Astrocyte (in vitro differentiated cells and primary cell): Measurements from ENCODE around the gene ZEB2. TPM values are rescaled to one million over a fixed set of nuclear protein-coding genes. Genes with fewer than 3 reads are reported as not detected.

Experiments used
- DNase-seq: peaks from one replicate; pipeline ENCODE4 v3.0.0-alpha.2; 2010; ENCODE audit warnings: low read depth
- FAIRE-seq: peaks from 2 replicates; lab custom pipeline; 2011; peaks lifted over from hg19 to GRCh38; lab: Jason Lieb, UNC
- H2AFZ ChIP-seq: 2 replicates; pipeline ENCODE4 v1.6.0; 2012; ENCODE audit warnings: low read depth, low read length, inconsistent platforms
- H3K27ac ChIP-seq: 2 replicates; pipeline ENCODE4 v1.5.1; 2011; ENCODE audit warnings: low read depth, low read length, inconsistent platforms
- H3K27me3 ChIP-seq: 2 replicates; pipeline ENCODE4 v1.6.0; 2011; ENCODE audit warnings: low read length, inconsistent platforms; ENCODE audit not compliant: insufficient read depth
- H3K36me3 ChIP-seq: 2 replicates; pipeline ENCODE4 v1.5.1; 2011; ENCODE audit warnings: low read length, inconsistent platforms; ENCODE audit not compliant: insufficient read depth
- H3K4me1 ChIP-seq: 2 replicates; pipeline ENCODE4 v1.5.1; 2011; ENCODE audit warnings: low read length, inconsistent platforms; ENCODE audit not compliant: insufficient read depth
- H3K4me2 ChIP-seq: 2 replicates; pipeline ENCODE4 v1.6.0; 2012; ENCODE audit warnings: low read length, inconsistent platforms
- H3K4me3 ChIP-seq: 2 replicates; pipeline ENCODE4 v1.5.1; 2011; ENCODE audit warnings: low read depth, mild to moderate bottlenecking, low read length, inconsistent platforms; ENCODE audit not compliant: insufficient read depth
- H3K79me2 ChIP-seq: 2 replicates; pipeline ENCODE4 v1.6.0; 2012; ENCODE audit warnings: mild to moderate bottlenecking, low read length, inconsistent platforms; ENCODE audit not compliant: insufficient read depth
- H3K9ac ChIP-seq: 2 replicates; pipeline ENCODE4 v1.6.0; 2012; ENCODE audit warnings: mild to moderate bottlenecking, low read length, inconsistent platforms
- H3K9me3 ChIP-seq: 2 replicates; pipeline ENCODE4 v1.5.1; 2012; ENCODE audit warnings: low read depth, mild to moderate bottlenecking, low read length, inconsistent platforms; ENCODE audit not compliant: insufficient read depth
- H4K20me1 ChIP-seq: 2 replicates; pipeline ENCODE4 v1.6.0; 2012; ENCODE audit warnings: low read length, inconsistent platforms; ENCODE audit not compliant: insufficient read depth
- H3K27ac Mint-ChIP-seq: one replicate; pipeline ENCODE4 v1.8.0; 2021; ENCODE audit warnings: mild to moderate bottlenecking, mixed read lengths; ENCODE audit not compliant: unreplicated experiment
- H3K27me3 Mint-ChIP-seq: one replicate; pipeline ENCODE4 v1.8.0; 2021; ENCODE audit warnings: low read depth, mixed read lengths; ENCODE audit not compliant: unreplicated experiment
- H3K36me3 Mint-ChIP-seq: one replicate; pipeline ENCODE4 v1.8.0; 2021; ENCODE audit warnings: low read depth, mixed read lengths; ENCODE audit not compliant: unreplicated experiment
- H3K4me1 Mint-ChIP-seq: one replicate; pipeline ENCODE4 v1.8.0; 2021; ENCODE audit warnings: low read depth, mixed read lengths; ENCODE audit not compliant: unreplicated experiment
- H3K4me3 Mint-ChIP-seq: one replicate; pipeline ENCODE4 v1.8.0; 2021; ENCODE audit warnings: mild to moderate bottlenecking, moderate library complexity, mixed read lengths; ENCODE audit not compliant: unreplicated experiment
- H3K9me3 Mint-ChIP-seq: one replicate; pipeline ENCODE4 v1.8.0; 2021; ENCODE audit warnings: mild to moderate bottlenecking, mixed read lengths; ENCODE audit not compliant: unreplicated experiment
- EZH2 ChIP-seq: IDR thresholded peaks from 2 replicates; pipeline ENCODE4 v1.6.1; 2012; ENCODE audit warnings: mild to moderate bottlenecking, low read length, inconsistent platforms; ENCODE audit not compliant: insufficient read depth
- total RNA-seq: library from RNA; stranded (reverse); gene quantifications from 2 replicates; pipeline ENCODE4 v1.2.1, GENCODE V29; 2021
- TF ChIP-seq, protein P1 (sequence below): IDR thresholded peaks from 2 replicates; pipeline ENCODE4 v1.5.1; 2011; ENCODE audit warnings: low read depth, mild to moderate bottlenecking, inconsistent platforms, low read length, moderate library complexity; ENCODE audit not compliant: insufficient read depth

Gene ZEB2
- total RNA-seq, 1 donor from 2014 or later = 84.9 TPM

DNA sequence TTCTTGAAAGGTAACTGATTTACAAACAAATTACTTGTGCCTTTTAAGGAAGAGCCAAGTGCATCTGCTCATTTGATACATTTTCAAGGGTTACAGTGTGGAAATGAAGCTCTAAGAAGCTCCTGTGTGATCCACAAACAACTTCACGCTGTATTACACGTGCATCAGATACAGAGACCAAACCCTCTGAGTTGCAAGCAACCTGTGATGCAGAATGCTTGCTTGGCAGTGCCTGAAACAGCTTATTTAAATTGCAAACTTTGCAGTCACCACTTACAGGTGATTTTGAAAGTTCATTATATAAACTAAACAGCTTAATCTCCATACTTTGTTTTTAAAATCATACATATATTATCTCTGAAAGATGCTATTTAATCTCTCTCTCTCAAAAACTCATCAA, 50.1 kb downstream of the ZEB2 start:
- H3K4me3 Mint-ChIP-seq = no peak overlapping the region
- H3K9me3 ChIP-seq = no peaks in the 10 kb centered on the region
- H3K4me1 ChIP-seq = no peaks in the 10 kb centered on the region
- peaks cover 34% of the 10 kb centered on the region for H3K4me1 Mint-ChIP-seq
- H2AFZ ChIP-seq = no peak overlapping the region
- no peak overlapping the region for H3K27ac ChIP-seq
- no peak for FAIRE-seq
- H3K27me3 ChIP-seq = no peaks in the 10 kb centered on the region
- H3K4me3 ChIP-seq = no peak overlapping the region
- H3K27me3 Mint-ChIP-seq = no peaks in the 10 kb centered on the region
- peaks cover 19% of the 10 kb centered on the region for H4K20me1 ChIP-seq
- TF ChIP-seq, protein P1, sequence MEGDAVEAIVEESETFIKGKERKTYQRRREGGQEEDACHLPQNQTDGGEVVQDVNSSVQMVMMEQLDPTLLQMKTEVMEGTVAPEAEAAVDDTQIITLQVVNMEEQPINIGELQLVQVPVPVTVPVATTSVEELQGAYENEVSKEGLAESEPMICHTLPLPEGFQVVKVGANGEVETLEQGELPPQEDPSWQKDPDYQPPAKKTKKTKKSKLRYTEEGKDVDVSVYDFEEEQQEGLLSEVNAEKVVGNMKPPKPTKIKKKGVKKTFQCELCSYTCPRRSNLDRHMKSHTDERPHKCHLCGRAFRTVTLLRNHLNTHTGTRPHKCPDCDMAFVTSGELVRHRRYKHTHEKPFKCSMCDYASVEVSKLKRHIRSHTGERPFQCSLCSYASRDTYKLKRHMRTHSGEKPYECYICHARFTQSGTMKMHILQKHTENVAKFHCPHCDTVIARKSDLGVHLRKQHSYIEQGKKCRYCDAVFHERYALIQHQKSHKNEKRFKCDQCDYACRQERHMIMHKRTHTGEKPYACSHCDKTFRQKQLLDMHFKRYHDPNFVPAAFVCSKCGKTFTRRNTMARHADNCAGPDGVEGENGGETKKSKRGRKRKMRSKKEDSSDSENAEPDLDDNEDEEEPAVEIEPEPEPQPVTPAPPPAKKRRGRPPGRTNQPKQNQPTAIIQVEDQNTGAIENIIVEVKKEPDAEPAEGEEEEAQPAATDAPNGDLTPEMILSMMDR = no peak
- TF ChIP-seq EZH2 = no peak
- H3K79me2 ChIP-seq = peaks cover 28% of the 10 kb centered on the region
- no peaks in the 10 kb centered on the region for H3K9me3 Mint-ChIP-seq
- H3K4me2 ChIP-seq = no peak overlapping the region
- no peak overlapping the region for H3K27ac Mint-ChIP-seq
- H3K36me3 ChIP-seq = no peaks in the 10 kb centered on the region
- no peak overlapping the region for H3K9ac ChIP-seq
- no peak for DNase-seq
- no peaks in the 10 kb centered on the region for H3K36me3 Mint-ChIP-seq

DNA sequence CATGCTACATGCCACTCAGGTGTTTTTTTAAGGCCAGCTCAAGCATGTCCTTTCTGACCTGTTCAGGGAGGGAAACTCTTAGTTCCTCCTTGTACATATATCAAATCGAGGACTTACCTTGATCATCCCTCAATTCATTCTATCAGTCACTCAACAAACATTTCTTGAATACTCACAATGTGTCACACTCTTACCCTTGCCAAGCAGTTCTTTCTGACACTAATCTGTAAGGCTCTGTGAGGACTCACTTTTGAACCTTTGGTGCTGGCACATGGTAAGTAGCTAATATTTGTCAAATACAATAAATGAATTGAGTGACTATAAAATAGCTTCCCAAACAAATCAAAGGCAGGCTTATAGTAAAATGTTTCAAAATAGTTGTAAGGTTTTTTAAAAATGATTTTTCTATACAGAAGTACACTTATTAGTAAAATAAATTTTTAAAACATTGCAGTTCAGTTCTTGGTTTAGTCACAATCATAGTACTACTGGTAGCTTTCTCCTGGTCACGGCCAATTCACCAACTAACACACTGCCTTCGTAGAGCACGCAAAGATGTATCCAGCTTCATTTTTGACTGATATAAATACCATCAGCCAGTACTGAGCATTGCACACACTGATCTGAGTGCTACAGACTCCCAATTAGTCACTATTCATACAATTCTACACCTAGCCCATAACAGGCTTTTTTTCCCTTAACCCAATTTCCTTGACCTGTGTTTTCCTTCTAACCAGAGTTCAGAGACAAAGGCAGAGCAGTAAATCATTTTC, 50.9 kb downstream of the ZEB2 start:
- H3K36me3 ChIP-seq = no peaks in the 10 kb centered on the region
- H3K27ac ChIP-seq = no peak overlapping the region
- H4K20me1 ChIP-seq = peaks cover 19% of the 10 kb centered on the region
- H3K9me3 ChIP-seq = no peaks in the 10 kb centered on the region
- Mint-ChIP-seq H3K27ac (no peak overlapping the region), H3K36me3 (no peaks in the 10 kb centered on the region), H3K27me3 (no peaks in the 10 kb centered on the region), H3K9me3 (no peaks in the 10 kb centered on the region), H3K4me1 (peaks cover 34% of the 10 kb centered on the region), H3K4me3 (no peak overlapping the region)
- H3K4me1 ChIP-seq = no peaks in the 10 kb centered on the region
- H3K79me2 ChIP-seq = peaks cover 31% of the 10 kb centered on the region
- DNase-seq (no peak), FAIRE-seq (no peak)
- H3K27me3 ChIP-seq = no peaks in the 10 kb centered on the region
- no peak overlapping the region for H3K4me2 ChIP-seq
- H3K4me3 ChIP-seq = no peak overlapping the region
- no peak overlapping the region for H2AFZ ChIP-seq
- TF ChIP-seq EZH2 = no peak
- TF ChIP-seq, protein P1 = no peak
- no peak overlapping the region for H3K9ac ChIP-seq

DNA sequence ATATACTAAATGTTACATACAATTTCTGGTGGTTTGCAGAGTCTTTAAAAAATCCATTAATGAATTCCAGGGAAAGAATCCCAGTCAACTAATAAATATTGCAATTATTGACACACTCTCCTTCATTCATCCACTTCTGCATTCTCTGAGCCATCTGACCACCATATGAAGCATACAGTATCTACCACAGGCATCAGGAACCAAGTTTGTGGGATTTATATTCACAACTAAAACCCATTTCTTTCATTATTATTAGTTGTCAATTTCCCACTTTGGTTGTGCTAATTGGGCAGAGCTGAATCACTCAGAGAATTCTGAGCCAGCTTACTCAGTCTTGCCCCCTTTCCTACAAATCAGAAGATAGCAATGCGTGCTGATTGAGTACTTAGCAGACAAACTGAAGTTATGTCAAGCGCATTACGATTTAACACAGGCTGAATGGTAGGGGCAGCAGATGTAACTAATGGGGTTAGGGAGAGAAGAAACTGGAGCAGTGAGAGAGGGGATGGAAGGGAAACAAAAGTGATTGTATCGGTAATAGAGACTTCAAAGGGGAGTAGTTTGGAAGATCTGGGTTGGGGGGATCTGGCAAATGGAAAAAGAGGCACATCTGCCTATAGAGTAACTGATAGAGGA, 52.3 kb downstream of the ZEB2 start:
- peaks cover 31% of the 10 kb centered on the region for H3K79me2 ChIP-seq
- FAIRE-seq (no peak), DNase-seq (no peak)
- peaks cover 2% of the 10 kb centered on the region for H3K36me3 Mint-ChIP-seq
- H3K27me3 Mint-ChIP-seq = no peaks in the 10 kb centered on the region
- TF ChIP-seq, protein P1 = no peak
- no peak for TF ChIP-seq EZH2
- no peaks in the 10 kb centered on the region for H3K27me3 ChIP-seq
- H3K4me2 ChIP-seq = no peak overlapping the region
- H2AFZ ChIP-seq = no peak overlapping the region
- no peaks in the 10 kb centered on the region for H3K4me1 ChIP-seq
- no peak overlapping the region for H3K4me3 ChIP-seq
- peaks cover 11% of the 10 kb centered on the region for H4K20me1 ChIP-seq
- no peak overlapping the region for H3K4me3 Mint-ChIP-seq
- H3K9ac ChIP-seq = no peak overlapping the region
- no peaks in the 10 kb centered on the region for H3K9me3 Mint-ChIP-seq
- H3K27ac ChIP-seq = no peak overlapping the region
- peaks cover 34% of the 10 kb centered on the region for H3K4me1 Mint-ChIP-seq
- no peaks in the 10 kb centered on the region for H3K9me3 ChIP-seq
- H3K36me3 ChIP-seq = no peaks in the 10 kb centered on the region
- H3K27ac Mint-ChIP-seq = no peak overlapping the region
